LNCAP (cell line): ENCODE data around the gene SUCLG2.

Source experiments
- CTCF ChIP-seq: fragments of 450-650 bp; IDR thresholded peaks from 2 replicates; pipeline ENCODE4 v1.5.1; 2017; ENCODE audit warnings: mild to moderate bottlenecking

Gene SUCLG2

GRCh38 chr3:67559029-67559605 is 95.3 kb downstream of the SUCLG2 start:
- TF ChIP-seq CTCF = no peak

GRCh38 chr3:67558426-67558825 is 96.0 kb downstream of the SUCLG2 start:
- TF ChIP-seq CTCF = no peak

- TF ChIP-seq CTCF = no peak
Observed at GRCh38 chr3:67557848-67558355, 96.5 kb downstream of the SUCLG2 start.

GRCh38 chr3:67551361-67552016 is 102.9 kb downstream of the SUCLG2 start:
- no peak for TF ChIP-seq CTCF

GRCh38 chr3:67550541-67550940 is 103.9 kb downstream of the SUCLG2 start:
- no peak for TF ChIP-seq CTCF

- TF ChIP-seq CTCF = no peak
Observed at GRCh38 chr3:67540198-67540894, 114.1 kb downstream of the SUCLG2 start.

GRCh38 chr3:67535006-67535405 is 119.4 kb downstream of the SUCLG2 start:
- TF ChIP-seq CTCF = no peak
